Tibial nerve (tissue), 3 donors: ENCODE results near the gene VASH1.
"Not testable (repeated sequence)": the region's sequence is repeated elsewhere in the genome, so short reads cannot be mapped to it uniquely, and the experiment has no call there.

Experiments
- POLR2A ChIP-seq, 2 donors: fragments of 450-650 bp; IDR thresholded peaks; one replicate each; pipeline ENCODE4 v1.6.1; 2017; ENCODE audit warnings: antibody characterized with exemption in 2 of 2, mild to moderate bottlenecking in 2 of 2, moderate library complexity in 2 of 2
- TF ChIP-seq, protein P1 (sequence below), 5 experiments: fragments of 200-600 bp in 3 of 5; fragments of 450-650 bp in 2 of 5; sonication (generic) in 3 of 5; IDR thresholded peaks; one replicate each; pipeline ENCODE4 v1.5.1; 2016 to 2019; ENCODE audit warnings: antibody characterized with exemption in 5 of 5, mild to moderate bottlenecking in 3 of 5, moderate library complexity in 2 of 5

DNA sequence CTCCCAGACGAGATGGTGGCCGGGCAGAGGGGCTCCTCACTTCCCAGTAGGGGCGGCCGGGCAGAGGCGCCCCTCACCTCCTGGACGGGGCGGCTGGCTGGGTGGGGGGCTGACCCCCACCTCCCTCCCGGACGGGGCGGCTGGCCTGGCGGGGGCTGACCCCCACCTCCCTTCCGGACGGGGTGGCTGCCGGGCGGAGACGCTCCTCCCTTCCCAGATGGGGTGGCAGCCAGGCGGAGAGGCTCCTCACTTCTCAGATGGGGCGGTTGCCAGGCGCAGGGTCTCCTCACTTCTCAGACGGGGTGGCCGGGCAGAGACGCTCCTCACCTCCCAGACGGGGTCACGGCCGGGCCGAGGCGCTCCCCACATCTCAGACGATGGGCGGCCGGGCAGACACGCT, 26.8 kb upstream of the VASH1 start:
- not testable (repeated sequence) for TF ChIP-seq POLR2A (IDR thresholded peaks at IDR 0.05)
- TF ChIP-seq, protein P1, sequence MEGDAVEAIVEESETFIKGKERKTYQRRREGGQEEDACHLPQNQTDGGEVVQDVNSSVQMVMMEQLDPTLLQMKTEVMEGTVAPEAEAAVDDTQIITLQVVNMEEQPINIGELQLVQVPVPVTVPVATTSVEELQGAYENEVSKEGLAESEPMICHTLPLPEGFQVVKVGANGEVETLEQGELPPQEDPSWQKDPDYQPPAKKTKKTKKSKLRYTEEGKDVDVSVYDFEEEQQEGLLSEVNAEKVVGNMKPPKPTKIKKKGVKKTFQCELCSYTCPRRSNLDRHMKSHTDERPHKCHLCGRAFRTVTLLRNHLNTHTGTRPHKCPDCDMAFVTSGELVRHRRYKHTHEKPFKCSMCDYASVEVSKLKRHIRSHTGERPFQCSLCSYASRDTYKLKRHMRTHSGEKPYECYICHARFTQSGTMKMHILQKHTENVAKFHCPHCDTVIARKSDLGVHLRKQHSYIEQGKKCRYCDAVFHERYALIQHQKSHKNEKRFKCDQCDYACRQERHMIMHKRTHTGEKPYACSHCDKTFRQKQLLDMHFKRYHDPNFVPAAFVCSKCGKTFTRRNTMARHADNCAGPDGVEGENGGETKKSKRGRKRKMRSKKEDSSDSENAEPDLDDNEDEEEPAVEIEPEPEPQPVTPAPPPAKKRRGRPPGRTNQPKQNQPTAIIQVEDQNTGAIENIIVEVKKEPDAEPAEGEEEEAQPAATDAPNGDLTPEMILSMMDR (IDR thresholded peaks at IDR 0.05): not testable (repeated sequence)
